22Rv1 (cell line): ENCODE measurements around the gene PACSIN3.

Experiments
- H3K27ac ChIP-seq: fragments of 450-650 bp; 2 replicates; pipeline ENCODE4 v1.5.1; 2017
- CTCF ChIP-seq: fragments of 450-650 bp; IDR thresholded peaks from 2 replicates; pipeline ENCODE4 v1.5.1; 2017; ENCODE audit warnings: mild to moderate bottlenecking
- ZFX ChIP-seq: fragments of 450-650 bp; IDR thresholded peaks from 2 replicates; pipeline ENCODE4 v1.6.1; 2017; ENCODE audit warnings: antibody characterized with exemption, borderline replicate concordance

PACSIN3 gene

GRCh38 chr11:47186076-47186699, at the start of gene PACSIN3:
TSS of gene PACSIN3 (minus strand) at chr11:47186434. CDS start at chr11:47182727, 3,707 bp downstream.
- H3K27ac ChIP-seq = peak within 1 kb of the TSS; percentile 76
- TF ChIP-seq CTCF (peak; percentile 20; the same call in 1 of the 2 replicates), ZFX (no peak)

- H3K27ac ChIP-seq = peak overlapping the region; percentile 77
- TF ChIP-seq ZFX = no peak
- no peak for TF ChIP-seq CTCF
Measured at GRCh38 chr11:47235163-47235562, 48.9 kb upstream of the PACSIN3 start.

- H3K27ac ChIP-seq = peak overlapping the region; percentile 77
- no peak for TF ChIP-seq CTCF
- no peak for TF ChIP-seq ZFX
Measured at GRCh38 chr11:47234669-47235100, 48.5 kb upstream of the PACSIN3 start.

- peak overlapping the region; percentile 77 for H3K27ac ChIP-seq
- TF ChIP-seq CTCF = peak; percentile 36
- TF ChIP-seq ZFX = no peak
Measured at GRCh38 chr11:47233989-47234668, 47.9 kb upstream of the PACSIN3 start.

- no peak overlapping the region for H3K27ac ChIP-seq
- TF ChIP-seq ZFX (no peak), CTCF (no peak)
Measured at GRCh38 chr11:47233051-47233450, 46.8 kb upstream of the PACSIN3 start.

GRCh38 chr11:47229161-47229560, 42.9 kb upstream of the PACSIN3 start:
- no peak overlapping the region for H3K27ac ChIP-seq
- TF ChIP-seq ZFX = no peak
- TF ChIP-seq CTCF = no peak
